CD4-positive, alpha-beta T cell treated with Interleukin-10 for 1 hour (primary cell): Measurements from ENCODE around the gene NCLN.
"Not testable (repeated sequence)": the region's sequence is repeated elsewhere in the genome, so short reads cannot be mapped to it uniquely, and the experiment has no call there.

Experiments
- DNase-seq: peaks from one replicate; pipeline ENCODE4 v3.0.0-alpha.2; 2020

Gene NCLN

GRCh38 chr19:3229346-3229743, 43.6 kb downstream of the NCLN start:
- no peak for DNase-seq

DNA sequence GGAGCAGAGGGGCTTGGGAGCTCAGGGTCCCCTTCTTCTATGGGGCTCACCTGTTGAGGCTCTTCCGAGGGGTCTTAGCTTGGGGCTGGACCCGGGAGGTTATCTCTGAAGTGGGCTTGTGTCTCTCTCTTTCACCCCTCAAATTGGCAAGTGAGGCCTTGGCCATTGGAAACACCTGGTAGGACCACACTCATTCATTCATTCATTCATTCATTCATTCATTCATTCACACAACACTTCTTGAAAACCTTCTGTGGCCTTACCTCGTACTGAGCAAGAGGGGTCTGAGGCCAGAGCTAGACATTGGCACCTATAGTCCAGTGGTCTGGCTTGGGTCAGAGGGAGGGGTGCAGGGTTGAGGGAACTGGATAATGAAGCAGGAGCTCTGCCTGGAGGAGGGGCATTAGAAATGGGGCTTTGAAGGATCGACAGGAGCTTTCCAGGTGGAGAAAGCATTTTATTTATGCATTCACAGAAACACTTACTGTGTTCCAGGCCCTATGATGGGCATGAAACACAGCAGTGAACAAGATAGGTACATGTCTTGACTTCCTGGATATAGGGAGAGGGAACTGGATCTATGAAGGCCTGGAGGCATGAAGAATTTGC, 44.3 kb downstream of the NCLN start:
- DNase-seq = no peak

- no peak for DNase-seq
Observed at GRCh38 chr19:3231288-3231687, 45.6 kb downstream of the NCLN start.

- no peak for DNase-seq
Observed at GRCh38 chr19:3233116-3233515, 47.4 kb downstream of the NCLN start.

DNA sequence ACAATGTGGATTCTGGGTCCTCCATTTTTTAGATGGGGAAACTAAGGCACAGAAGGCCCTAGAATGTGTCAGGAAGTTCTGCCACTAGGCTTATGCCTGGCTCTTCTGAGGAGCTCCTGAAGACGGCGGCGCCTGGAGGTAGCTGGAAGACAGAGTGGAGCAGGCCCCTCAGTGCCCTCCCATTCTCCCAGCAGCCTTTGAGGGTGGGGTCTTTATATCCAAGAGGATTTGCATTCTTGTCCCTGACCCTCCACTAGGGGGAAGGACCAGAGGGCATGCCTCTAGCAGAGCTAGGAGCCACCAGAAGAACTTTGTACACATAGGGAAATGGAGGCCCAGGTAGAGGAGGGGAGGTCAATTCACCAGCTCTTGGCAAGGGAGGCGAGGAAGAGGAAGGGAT, 48.1 kb downstream of the NCLN start:
- DNase-seq = no peak

GRCh38 chr19:3234800-3235199, 49.1 kb downstream of the NCLN start:
- no peak for DNase-seq

- not testable (repeated sequence) for DNase-seq
Observed at GRCh38 chr19:3235604-3236003, 49.9 kb downstream of the NCLN start.

GRCh38 chr19:3236272-3236671, 50.5 kb downstream of the NCLN start:
- no peak for DNase-seq

DNA sequence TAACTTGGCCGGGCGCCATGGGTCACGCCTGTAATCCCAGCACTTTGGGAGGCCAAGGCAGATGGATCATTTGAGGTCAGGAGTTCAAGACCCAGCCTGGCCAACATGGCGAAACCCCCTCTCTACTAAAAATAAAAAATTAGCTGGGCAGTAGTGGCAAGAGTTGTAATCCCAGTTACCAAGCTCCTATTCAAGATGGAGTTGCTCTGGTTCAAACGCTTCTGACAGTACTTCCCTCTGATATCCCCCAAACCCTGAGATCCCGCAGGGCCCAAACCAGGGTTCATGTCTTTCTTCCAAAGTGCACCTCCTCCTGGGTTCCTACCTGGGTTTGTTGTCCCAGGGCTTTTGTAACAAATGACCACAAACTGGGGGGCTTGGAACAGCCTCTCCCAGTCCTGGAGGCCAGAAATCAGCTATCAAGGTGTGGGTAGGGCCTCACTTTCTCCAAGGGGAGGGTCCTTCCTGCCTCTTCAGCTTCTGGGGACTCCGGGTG, 52.4 kb downstream of the NCLN start:
- no peak for DNase-seq

DNA sequence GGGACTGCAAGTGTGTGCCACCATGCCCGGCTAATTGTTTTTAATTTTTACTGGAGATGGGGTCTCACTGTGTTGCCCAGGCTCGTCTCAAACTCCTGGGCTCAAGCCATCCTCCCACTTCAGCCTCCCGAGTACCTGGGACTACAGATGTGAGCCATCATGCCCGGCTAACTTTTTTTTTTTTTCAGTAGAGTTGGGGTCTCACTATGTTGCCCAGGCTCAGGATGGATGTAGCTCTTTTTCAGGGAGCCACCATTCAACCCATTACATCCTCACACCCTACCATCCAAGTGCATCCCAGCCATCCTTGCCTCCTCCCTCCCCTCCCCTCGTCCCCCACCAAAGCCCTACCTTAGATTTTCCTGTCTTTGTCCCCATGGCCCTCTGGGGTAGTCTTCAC, 53.6 kb downstream of the NCLN start:
- no peak for DNase-seq

DNA sequence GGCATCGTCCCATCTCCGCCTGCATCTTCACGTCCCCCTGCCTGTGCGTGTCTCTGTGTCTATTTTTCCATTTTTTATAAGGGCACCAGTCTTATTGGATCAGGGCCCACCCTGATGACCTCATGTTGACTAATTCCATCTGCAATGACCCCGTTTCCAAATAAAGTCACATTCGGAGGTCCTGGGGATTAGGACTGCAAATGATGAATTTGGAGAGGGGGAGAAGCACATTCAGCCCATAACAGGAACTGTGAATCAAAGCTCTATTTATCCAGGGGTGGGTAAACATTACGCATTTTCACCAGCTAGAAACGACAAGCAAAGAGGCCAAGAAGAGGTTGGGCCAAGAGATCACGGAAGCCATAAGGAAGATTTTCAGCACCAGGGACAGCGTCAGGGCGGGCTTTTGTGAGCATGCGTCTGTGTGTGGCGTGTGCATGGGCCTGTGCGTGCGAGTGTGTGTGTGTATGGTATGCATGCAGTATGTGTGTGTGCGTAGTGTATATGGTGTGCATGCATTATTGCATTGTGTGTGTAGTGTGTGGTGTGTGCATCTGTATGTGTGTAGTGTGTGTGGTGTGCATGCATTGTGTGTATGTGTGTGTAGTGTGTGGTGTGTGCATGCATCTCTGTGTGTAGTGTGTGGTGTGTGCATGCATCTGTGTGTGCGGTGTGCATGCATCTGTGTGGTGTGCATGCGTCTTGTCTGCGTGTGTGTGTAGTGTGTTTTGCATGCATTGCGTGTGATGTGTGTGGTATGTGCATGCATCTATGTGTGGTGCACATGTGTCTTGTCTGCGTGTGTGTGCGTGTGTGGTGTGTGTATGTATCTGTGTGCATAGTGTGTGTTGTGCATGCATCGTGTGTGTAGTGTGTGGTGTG, 58.3 kb downstream of the NCLN start:
- DNase-seq = peak; percentile 38

GRCh38 chr19:3245050-3245449, 59.3 kb downstream of the NCLN start:
- no peak for DNase-seq

DNA sequence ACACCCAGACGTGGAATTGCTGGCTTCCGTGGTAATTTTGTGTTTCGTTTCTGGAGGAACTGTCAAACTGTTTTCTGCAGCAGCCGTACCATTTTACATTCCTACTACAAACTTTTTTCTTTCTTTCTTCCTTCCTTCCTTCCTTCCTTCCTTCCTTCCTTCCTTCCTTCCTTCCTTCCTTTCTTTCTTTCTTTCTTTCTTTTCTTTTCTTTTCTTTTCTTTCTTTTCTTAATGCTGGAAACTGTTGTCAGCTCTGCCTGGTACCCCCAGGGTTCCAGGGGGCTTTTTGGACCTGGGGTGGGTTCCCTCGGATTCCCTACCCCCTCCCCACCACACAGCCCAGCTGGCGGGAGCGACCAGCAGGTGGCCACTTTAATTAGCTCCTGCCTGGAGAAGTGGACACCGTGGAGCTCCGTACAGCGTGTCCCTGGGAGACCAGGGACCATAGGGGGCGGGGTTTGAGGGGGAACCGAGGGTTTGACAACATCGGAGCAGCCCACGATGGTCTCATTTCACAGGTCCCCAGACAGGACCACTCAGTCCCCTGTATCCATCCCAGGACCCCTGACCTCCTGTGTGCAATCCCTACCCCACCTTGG, 63.1 kb downstream of the NCLN start:
- DNase-seq = no peak

DNA sequence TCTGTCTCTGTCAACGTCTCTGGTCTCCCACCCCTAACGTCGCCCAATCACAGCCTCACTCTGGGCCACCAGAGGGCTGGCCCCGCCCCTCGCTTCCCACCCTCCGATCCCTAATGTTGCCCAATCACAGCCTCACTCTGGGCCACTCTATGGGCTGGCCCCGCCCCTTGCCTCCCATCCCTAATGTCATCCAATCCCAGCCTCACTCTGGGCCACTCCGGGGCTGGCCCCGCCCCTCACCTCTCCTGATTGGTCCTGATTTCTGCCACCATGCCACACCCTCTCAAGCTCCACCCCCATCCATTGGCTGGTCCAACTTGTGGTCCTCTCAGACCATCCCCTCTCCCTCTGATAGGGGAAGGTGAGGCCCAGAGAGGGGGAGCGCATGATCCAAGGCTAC, 63.7 kb downstream of the NCLN start:
- no peak for DNase-seq

DNA sequence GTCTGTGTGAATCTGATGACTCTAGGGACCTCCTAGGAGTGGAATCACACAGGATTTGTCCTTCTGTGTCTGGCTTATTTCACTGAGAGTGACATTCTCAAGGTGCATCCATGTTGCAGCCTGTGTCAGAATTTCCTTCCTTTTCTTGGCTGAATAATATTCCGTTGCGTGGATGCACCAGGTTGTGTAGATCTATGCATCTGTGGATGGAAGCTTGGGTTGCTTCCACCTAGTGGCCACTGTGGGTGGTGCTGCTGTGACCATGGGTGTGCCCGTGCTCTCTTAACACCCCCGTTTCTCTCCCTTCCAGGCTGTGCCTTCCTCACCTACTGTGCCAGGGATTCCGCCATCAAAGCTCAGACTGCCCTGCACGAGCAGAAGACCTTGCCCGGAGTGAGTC, 64.9 kb downstream of the NCLN start:
- DNase-seq = peak; percentile 46

- DNase-seq = no peak
Observed at GRCh38 chr19:3251229-3251628, 65.5 kb downstream of the NCLN start.

- no peak for DNase-seq
Observed at GRCh38 chr19:3252650-3253049, 66.9 kb downstream of the NCLN start.

- DNase-seq = no peak
Observed at GRCh38 chr19:3253270-3253669, 67.5 kb downstream of the NCLN start.

GRCh38 chr19:3254520-3254919, 68.8 kb downstream of the NCLN start:
- DNase-seq = no peak

GRCh38 chr19:3257071-3257470, 71.3 kb downstream of the NCLN start:
- no peak for DNase-seq
